Stimulated activated CD4-positive, alpha-beta T cell treated with anti-CD3 and anti-CD28 coated beads, TNF-alpha, amount 100 ng/mL, for 4 hours (primary cell): ENCODE results near the gene ACP6.
"Not testable (repeated sequence)": the region's sequence is repeated elsewhere in the genome, so short reads cannot be mapped to it uniquely, and the experiment has no call there.

Source experiments
- DNase-seq, 3 experiments: peaks; one replicate each; pipeline ENCODE4 v3.0.0-alpha.2; 2020; ENCODE audit warnings: low read depth in 3 of 3

Gene ACP6

GRCh38 chr1:147620543-147620942 lies 49.8 kb downstream of the ACP6 start:
- no peak for DNase-seq

DNA sequence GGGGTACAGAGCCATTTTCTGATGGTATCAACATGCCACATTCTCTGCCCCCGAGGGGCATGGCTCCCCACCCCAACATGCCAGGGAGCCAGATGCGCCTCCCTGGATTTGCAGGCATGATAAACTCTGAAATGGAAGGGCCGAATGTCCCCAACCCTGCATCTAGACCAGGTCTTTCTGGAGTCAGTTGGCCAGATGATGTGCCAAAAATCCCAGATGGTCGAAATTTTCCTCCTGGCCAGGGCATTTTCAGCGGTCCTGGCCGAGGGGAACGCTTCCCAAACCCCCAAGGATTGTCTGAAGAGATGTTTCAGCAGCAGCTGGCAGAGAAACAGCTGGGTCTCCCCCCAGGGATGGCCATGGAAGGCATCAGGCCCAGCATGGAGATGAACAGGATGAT lies 50.6 kb downstream of the ACP6 start:
- no peak for DNase-seq

GRCh38 chr1:147618771-147619170 lies 51.6 kb downstream of the ACP6 start:
- no peak for DNase-seq

DNA sequence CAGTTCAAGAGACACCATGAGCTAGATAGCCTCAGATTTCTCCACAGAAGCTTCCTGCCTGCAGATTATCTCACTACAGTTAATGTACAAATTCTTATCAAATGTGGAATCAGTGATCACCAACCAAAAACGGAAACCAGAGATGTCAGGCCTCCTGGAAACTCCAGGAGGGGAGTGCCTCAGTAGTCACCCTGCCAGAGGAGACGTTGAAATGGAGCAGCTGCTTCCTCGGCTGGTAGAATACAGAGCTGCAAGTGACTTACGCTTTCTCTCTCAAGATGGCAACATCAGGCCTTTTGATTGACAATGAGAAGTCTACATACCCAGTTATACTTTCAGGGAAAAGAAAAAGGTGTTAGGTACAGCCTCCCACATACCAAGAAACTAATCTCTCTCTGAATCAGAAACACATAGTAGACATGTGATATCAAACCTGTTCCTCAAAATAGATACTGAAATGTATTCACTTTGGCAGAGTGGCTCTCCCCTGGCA lies 52.2 kb downstream of the ACP6 start:
- no peak for DNase-seq

- not testable (repeated sequence) for DNase-seq
Measured at GRCh38 chr1:147614966-147615365, 55.4 kb downstream of the ACP6 start.

GRCh38 chr1:147613506-147613905 lies 56.8 kb downstream of the ACP6 start:
- no peak for DNase-seq

GRCh38 chr1:147612366-147612765 lies 58.0 kb downstream of the ACP6 start:
- no peak for DNase-seq

GRCh38 chr1:147611586-147611985 lies 58.7 kb downstream of the ACP6 start:
- no peak for DNase-seq

DNA sequence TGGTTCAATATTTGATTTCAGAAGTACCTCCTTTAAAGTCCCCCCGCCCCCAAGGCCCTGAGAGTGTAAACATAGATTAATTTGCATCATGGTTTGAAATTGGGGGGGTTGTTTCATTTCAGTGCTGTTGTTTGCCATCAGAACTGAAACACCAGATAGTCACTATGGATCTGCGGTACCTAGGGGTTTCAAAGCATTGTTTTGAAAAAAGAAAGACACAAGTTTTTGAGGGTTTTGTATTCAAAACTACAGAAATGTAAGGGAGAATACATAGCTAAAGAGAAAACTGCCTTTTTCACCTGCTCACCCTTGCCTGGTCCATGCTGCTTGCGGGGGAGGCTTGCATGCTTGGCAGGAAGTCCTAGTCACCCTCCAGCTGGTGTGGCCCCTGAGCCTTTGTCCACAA lies 59.3 kb downstream of the ACP6 start:
- DNase-seq = no peak

DNA sequence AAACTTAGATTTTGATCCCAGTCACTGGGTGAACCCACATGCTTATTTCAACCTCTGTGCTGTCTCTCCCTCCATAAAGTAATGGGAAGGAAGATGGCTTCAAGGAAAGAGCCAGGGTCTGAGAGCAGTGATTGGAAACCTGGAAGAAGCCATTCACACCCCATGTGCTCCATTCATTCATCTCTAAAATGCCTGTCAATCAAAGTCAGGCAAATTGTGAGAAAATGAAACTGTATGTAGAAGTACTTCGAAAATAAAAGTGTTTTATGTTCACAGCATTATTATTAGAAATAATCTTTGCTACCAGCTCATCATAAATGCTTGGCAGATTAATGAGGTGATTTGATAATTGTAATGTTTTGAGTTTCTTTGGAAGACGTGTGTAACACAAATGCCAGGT lies 61.0 kb downstream of the ACP6 start:
- no peak for DNase-seq

GRCh38 chr1:147608596-147608995 lies 61.7 kb downstream of the ACP6 start:
- no peak for DNase-seq

DNA sequence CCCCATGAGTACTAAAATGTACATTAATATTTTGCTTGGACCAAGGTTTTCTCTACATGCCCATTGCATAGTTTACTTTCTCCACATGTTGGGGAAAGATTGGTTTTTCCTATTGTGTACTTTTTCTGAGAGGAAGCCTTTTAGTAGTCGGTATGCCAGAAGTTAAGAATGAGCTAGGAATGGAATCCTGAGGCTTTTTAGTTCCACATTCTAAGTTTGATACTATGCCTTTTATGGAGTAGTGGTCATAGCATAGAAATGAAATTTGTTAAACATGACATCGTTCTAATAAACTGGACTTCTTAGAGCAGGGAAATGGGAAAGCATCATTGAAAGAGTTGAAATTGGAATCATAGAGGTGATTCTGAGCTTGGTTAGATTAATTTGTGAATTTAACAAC lies 64.7 kb downstream of the ACP6 start:
- no peak for DNase-seq

DNA sequence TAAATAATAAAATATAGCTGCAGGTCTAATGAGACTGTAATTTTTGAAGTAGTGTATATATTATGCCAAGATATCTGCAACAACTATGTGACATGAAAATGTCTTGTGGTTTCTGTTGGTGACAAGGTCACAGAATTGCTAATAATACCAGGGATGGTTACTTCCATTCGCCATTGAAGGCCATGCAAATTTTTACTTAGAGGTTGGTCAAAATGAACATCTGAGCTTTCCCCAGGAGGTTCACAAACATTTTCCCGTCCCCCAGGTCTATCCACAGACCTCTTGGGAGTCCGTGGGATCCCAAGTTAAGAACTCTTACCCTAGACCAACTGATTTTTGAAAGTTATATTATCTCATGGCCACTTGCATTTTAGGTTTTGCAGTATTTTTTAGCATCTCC lies 66.3 kb downstream of the ACP6 start:
- no peak for DNase-seq

GRCh38 chr1:147600119-147601111 lies 69.9 kb downstream of the ACP6 start:
- no peak for DNase-seq

DNA sequence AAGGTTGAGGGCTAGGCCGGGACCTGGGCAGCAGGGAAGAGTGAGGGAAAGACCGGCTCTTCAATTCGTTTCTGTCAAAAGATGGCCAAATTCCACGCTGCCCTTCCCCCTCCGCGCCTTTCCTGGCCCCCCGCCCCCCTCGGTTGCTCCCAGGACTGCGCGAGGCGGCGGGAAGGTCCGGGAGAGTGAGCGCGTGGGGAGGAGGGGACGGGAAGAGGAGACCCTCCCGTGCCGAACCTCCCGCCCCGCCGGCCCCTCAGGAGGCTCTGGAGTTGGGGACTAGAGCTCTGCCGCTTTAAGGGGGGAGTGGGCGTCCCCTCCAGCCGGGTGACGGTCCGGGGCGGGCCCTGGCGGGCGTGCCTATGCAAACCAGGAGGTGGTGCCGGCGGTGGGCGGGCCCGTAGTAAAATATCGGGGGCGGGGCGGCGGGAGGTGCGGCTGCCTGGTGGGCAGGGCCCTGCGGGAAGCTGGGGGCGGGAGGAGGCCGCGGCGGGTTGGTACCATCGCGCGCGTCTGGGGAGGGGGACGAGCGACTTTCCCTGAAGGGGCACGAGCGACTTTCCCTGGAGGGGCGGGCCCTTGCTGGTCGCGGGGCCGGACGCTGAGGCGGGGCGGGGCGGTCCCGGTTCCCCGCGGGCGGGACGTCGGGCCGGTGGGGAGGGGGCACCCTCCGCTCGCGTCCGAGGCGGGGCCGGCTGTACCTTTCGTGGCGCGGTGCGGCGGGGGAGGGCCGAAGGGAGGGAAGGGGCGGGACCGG lies 70.8 kb downstream of the ACP6 start:
- peak; percentile 96 to 97 (median 97) for DNase-seq

- DNase-seq = peak; percentile 8 to 27 (median 17)
Measured at GRCh38 chr1:147598621-147599361, 71.5 kb downstream of the ACP6 start.

DNA sequence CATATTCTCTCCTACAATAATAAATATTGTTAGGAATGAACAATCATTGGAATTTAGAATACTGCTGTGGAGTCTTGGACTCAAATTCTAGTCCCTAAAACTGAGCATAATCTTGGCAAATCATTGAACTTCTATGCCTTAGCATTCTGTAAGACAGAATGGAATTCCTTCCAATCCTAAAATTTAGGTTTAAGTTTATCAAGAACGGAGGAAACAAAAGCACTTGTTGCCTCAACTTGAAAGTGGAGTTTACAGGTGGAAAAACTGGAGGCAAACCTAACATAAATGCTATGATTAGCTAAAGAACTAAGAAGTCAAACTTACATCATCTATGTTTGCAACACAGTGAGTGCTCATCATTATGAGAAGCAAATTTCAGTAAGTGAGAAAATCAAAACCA lies 73.3 kb downstream of the ACP6 start:
- DNase-seq = no peak
